ENCODE results near the gene UBE2R2. TPM values are rescaled to one million over a fixed set of nuclear protein-coding genes. Genes with fewer than 3 reads are reported as not detected.

Gene UBE2R2
- total and polyA plus RNA-seq, 2 of the 8 experiments (the other 6 are each of a cell fraction or from before 2014, with no cell fraction given) = 19.4 to 42.1 TPM

DNA sequence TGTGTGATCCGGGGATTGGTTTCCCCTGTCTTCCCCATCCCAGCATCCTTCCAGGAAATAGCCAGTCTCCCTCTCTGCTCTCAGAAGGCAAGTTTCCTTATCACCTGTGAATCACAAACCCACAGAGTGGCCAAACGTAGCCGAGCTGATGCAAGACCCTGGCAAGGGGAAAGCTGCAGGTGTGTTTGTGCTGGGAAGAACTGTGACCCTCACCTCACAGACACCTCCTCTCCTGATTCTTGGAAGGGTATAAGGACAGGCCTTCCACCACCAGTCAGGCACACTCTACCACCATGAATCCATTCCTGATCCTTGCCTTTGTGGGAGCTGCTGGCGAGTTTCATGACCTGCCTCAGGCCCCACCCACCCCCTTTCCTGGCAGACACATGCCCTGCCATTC, 21.7 kb upstream of the UBE2R2 start, which contains the start of gene PRSS3:
Gene PRSS3, plus strand, starts transcription at position 281 of the 400 bp plus-strand sequence. Its CDS starts 13 bp downstream, at position 294.
- no peak within 1 kb of the TSS for H3K23ac ChIP-seq (ENCODE audit: insufficient read length)
- CTCF ChIA-PET (ENCODE audit: partially characterized antibody) = interaction anchor here (1.0 to 3.6 kb wide), 4 partner anchors 16 to 126 kb away, joined by 3 to 20 read pairs (median 11); no protein-coding TSS in a partner anchor
- H3K56ac ChIP-seq (replicated peaks; ENCODE audit: insufficient read length, low read depth, low read length) = no peak within 1 kb of the TSS
- H3K9ac ChIP-seq (replicated peaks in 1 of 4; ENCODE audit: extremely low read depth in 1 of 4, low read depth in 3 of 4, low read length in 3 of 4) = no peak within 1 kb of the TSS
- H3K9me3 ChIP-seq (ENCODE audit: insufficient read depth in 2 of 2, low read depth in 1 of 2, low read length in 1 of 2) = no peaks in the 10 kb centered on the region
- 85% methylated on average over 4 of the region's 4 CpGs; no CpG with 5 or more reads in 1 of the 2 experiments for WGBS, 2 experiments (ENCODE audit: extremely low coverage in 1 of 2, insufficient coverage in 1 of 2, insufficient read length in 1 of 2, insufficient replicate concordance in 2 of 2, low coverage in 1 of 2, low lambda C conversion rate in 2 of 2, missing lambda C conversion rate in 1 of 2)
- H3K79me1 ChIP-seq (ENCODE audit: low read depth, low read length) = no peaks in the 10 kb centered on the region
- H2BK12ac ChIP-seq (ENCODE audit: low read depth, low read length) = no peak within 1 kb of the TSS
- FAIRE-seq = no peak
- no peaks in the 10 kb centered on the region for H3K79me2 ChIP-seq (ENCODE audit: control insufficient read depth in 1 of 2, insufficient read depth in 2 of 2, low read length in 2 of 2)
- peak within 1 kb of the TSS; percentile 73; the same call in 1 of the 2 replicates for H2AFZ ChIP-seq (ENCODE audit: low read length)
- no peak within 1 kb of the TSS for H3K4me3 ChIP-seq (ENCODE audit: extremely low read depth in 1 of 4, insufficient read depth in 2 of 4, low read depth in 3 of 4, low read length in 4 of 4)
- TF ChIP-seq CBX5 (IDR thresholded peaks at IDR 0.05; ENCODE audit: low read depth, low read length) = no peak
- H3K23me2 ChIP-seq (ENCODE audit: low read depth, low read length) = no peaks in the 10 kb centered on the region
- H2AK5ac ChIP-seq (ENCODE audit: low read depth, low read length) = 0 out of 2 replicates have a peak within 1 kb of the TSS, but pooled peaks have one; percentile 4
- H2BK5ac ChIP-seq (ENCODE audit: low read depth, low read length) = no peak within 1 kb of the TSS
- no peak within 1 kb of the TSS for H2BK120ac ChIP-seq (replicated peaks; ENCODE audit: low read depth, low read length)
- H4K5ac ChIP-seq (ENCODE audit: insufficient read length, low read depth, low read length) = no peak within 1 kb of the TSS
- H2BK15ac ChIP-seq (ENCODE audit: low read length) = no peak within 1 kb of the TSS
- peaks cover 2 to 8% (median 3%) of the 10 kb centered on the region in 4 experiments; a peak in 6 of 7 replicates for H3K4me1 ChIP-seq (replicated peaks in 1 of 4; ENCODE audit: control insufficient read depth in 3 of 4, insufficient read depth in 4 of 4, low read length in 3 of 4)
- no peak within 1 kb of the TSS for H2BK20ac ChIP-seq (ENCODE audit: low read length)
- no peaks in the 10 kb centered on the region for H3K27me3 ChIP-seq (replicated peaks in 1 of 4; ENCODE audit: control insufficient read depth in 3 of 4, extremely low read depth in 1 of 4, insufficient read depth in 3 of 4, low read length in 3 of 4)
- no peak within 1 kb of the TSS for H4K91ac ChIP-seq (replicated peaks; ENCODE audit: insufficient read length, low read length)
- peak within 1 kb of the TSS in 1 of 2 experiments; percentile 28; a peak in 1 of 4 replicates for H3K4me2 ChIP-seq (ENCODE audit: insufficient read depth in 1 of 2, low read depth in 2 of 2, low read length in 2 of 2)
- H3K4ac ChIP-seq (replicated peaks; ENCODE audit: insufficient read length, low read depth, low read length) = no peak within 1 kb of the TSS
- no peak within 1 kb of the TSS for H3K27ac ChIP-seq (ENCODE audit: low read depth, low read length)
- 0 out of 2 replicates have a peak within 1 kb of the TSS, but pooled peaks have one; percentile 54 for H3K18ac ChIP-seq (ENCODE audit: extremely low read depth, low read length)
- H3K14ac ChIP-seq (ENCODE audit: insufficient read length) = peak within 1 kb of the TSS; percentile 77
- H3K36me3 ChIP-seq (ENCODE audit: control insufficient read depth in 2 of 4, insufficient read depth in 4 of 4, low read length in 3 of 4) = no peaks in the 10 kb centered on the region
- no peak within 1 kb of the TSS for H4K8ac ChIP-seq (ENCODE audit: extremely low read depth, insufficient read depth, low read length)
- POLR2A ChIA-PET (ENCODE audit: partially characterized antibody) = interaction anchor here (1.3 kb wide), 1 partner anchor 20 kb away, joined by 3 read pairs; no protein-coding TSS in a partner anchor
- DNase-seq (ENCODE audit: low read depth in 1 of 2, low spot score in 2 of 2) = no peak
- no peaks in the 10 kb centered on the region for H4K20me1 ChIP-seq (replicated peaks in 1 of 2; ENCODE audit: control insufficient read depth in 1 of 2, insufficient read depth in 2 of 2, low read length in 2 of 2)
